NB4 (cell line): ENCODE results near the gene BMP5.

Source experiments
- CTCF ChIP-seq: IDR thresholded peaks from one replicate; pipeline ENCODE4 v1.5.1; 2012; ENCODE audit warnings: low read depth, low read length
- MYC ChIP-seq: IDR thresholded peaks from 2 replicates; pipeline ENCODE4 v1.6.1; 2011; ENCODE audit warnings: low read depth, low read length
- POLR2A ChIP-seq: IDR thresholded peaks from 2 replicates; pipeline ENCODE4 v1.6.1; 2011; ENCODE audit warnings: mild to moderate bottlenecking; ENCODE audit not compliant: insufficient read length; ENCODE audit errors: extremely low read depth

- TF ChIP-seq CTCF = no peak
- TF ChIP-seq POLR2A = no peak
- no peak for TF ChIP-seq MYC
Measured at GRCh38 chr6:55777469-55777868, 97.9 kb downstream of the BMP5 start.
